Measurements from ENCODE around the gene MBLAC2. TPM values are rescaled to one million over a fixed set of nuclear protein-coding genes. Genes with fewer than 3 reads are reported as not detected.

Gene MBLAC2
- polyA plus RNA-seq, 3 donors: 0.96 to 1.5 (median 1.2) TPM

DNA sequence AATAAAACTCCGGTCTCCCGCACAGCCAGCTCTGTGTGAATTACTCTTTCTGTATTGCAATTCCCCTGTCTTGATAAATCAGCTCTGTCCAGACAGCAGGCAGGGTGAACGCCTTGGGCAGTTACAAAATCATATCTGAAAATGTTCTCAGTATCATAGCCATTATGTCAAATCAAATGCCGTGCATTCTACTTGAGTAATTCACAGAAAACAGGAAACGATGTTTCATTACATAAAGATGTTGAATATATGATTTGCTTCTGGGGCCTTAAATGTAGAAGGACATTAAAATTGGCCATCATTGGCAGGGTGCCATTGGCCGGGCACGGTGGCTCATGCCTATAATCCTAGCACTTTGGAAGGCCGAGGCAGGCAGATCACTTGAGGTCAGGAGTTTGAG, 8.6 kb upstream of the MBLAC2 start:
- peaks cover 0 to 4% (median 0%) of the 10 kb centered on the region in 7 donors for H3K9me3 Mint-ChIP-seq
- H3K79me2 ChIP-seq (ENCODE audit: insufficient read depth, low read length): no peaks in the 10 kb centered on the region

GRCh38 chr5:90480699-90481098, 6.1 kb upstream of the MBLAC2 start:
- Histone ChIP-seq H3K9ac (ENCODE audit: insufficient read depth, low read length, poor library complexity, severe bottlenecking) (no peak overlapping the region), H3K79me2 (ENCODE audit: insufficient read depth, low read length) (no peaks in the 10 kb centered on the region), H3K9me3 (replicated peaks in 1 of 2; ENCODE audit: control insufficient read depth in 1 of 2, insufficient read depth in 1 of 2, low read length in 2 of 2) (no peaks in the 10 kb centered on the region), H3K4me1 (ENCODE audit: control insufficient read depth in 1 of 2, insufficient read depth in 2 of 2, low read length in 2 of 2) (no peaks in the 10 kb centered on the region), H3K4me2 (replicated peaks; ENCODE audit: extremely low read depth, low read length, poor library complexity, severe bottlenecking) (no peak overlapping the region), H3K36me3 (replicated peaks in 1 of 2; ENCODE audit: control insufficient read depth in 1 of 2, insufficient read depth in 2 of 2, low read length in 2 of 2) (no peaks in the 10 kb centered on the region), H4K20me1 (ENCODE audit: insufficient read depth, low read length) (no peaks in the 10 kb centered on the region), H3K27me3 (ENCODE audit: control insufficient read depth in 2 of 2, insufficient read depth in 2 of 2, low read length in 2 of 2) (no peaks in the 10 kb centered on the region), H3K4me3 (replicated peaks in 1 of 3; ENCODE audit: low read depth in 2 of 3, low read length in 3 of 3) (no peak overlapping the region), H2AFZ (ENCODE audit: insufficient read depth, low read depth, low read length, poor library complexity, severe bottlenecking) (no peak overlapping the region), H3K27ac (ENCODE audit: low read depth in 1 of 2, low read length in 2 of 2) (no peak overlapping the region)
- Mint-ChIP-seq H3K4me3 (no peak overlapping the region), H3K27ac (no peak overlapping the region), H3K9me3 (peaks cover 0 to 4% (median 0%) of the 10 kb centered on the region in 7 donors), H3K27me3 (ENCODE audit: low read depth in 3 of 3) (peaks cover under 1 to 5% (median 3%) of the 10 kb centered on the region in 3 donors), H3K4me1 (no peaks in the 10 kb centered on the region), H3K36me3 (no peaks in the 10 kb centered on the region)
- WGBS (ENCODE audit: insufficient coverage): no CpG with 5 or more reads among the region's 1 CpG
- intact Hi-C loops (cut with micrococcal nuclease): no loop called here
- TF ChIP-seq CTCF (IDR thresholded peaks at IDR 0.05): no peak
- DNase-seq: no peak

More for the DNA sequence above, 8.6 kb upstream of the MBLAC2 start:
- TF ChIP-seq CTCF (IDR thresholded peaks at IDR 0.05): no peak
- Histone ChIP-seq H2AFZ (ENCODE audit: insufficient read depth, low read depth, low read length, poor library complexity, severe bottlenecking) (no peak overlapping the region), H3K9ac (ENCODE audit: insufficient read depth, low read length, poor library complexity, severe bottlenecking) (no peak overlapping the region), H4K20me1 (ENCODE audit: insufficient read depth, low read length) (no peaks in the 10 kb centered on the region), H3K4me2 (replicated peaks; ENCODE audit: extremely low read depth, low read length, poor library complexity, severe bottlenecking) (no peak overlapping the region), H3K4me3 (replicated peaks in 1 of 3; ENCODE audit: low read depth in 2 of 3, low read length in 3 of 3) (no peak overlapping the region), H3K27me3 (ENCODE audit: control insufficient read depth in 2 of 2, insufficient read depth in 2 of 2, low read length in 2 of 2) (no peaks in the 10 kb centered on the region), H3K36me3 (replicated peaks in 1 of 2; ENCODE audit: control insufficient read depth in 1 of 2, insufficient read depth in 2 of 2, low read length in 2 of 2) (no peaks in the 10 kb centered on the region), H3K4me1 (ENCODE audit: control insufficient read depth in 1 of 2, insufficient read depth in 2 of 2, low read length in 2 of 2) (no peaks in the 10 kb centered on the region), H3K9me3 (replicated peaks in 1 of 2; ENCODE audit: control insufficient read depth in 1 of 2, insufficient read depth in 1 of 2, low read length in 2 of 2) (no peaks in the 10 kb centered on the region), H3K27ac (ENCODE audit: low read depth in 1 of 2, low read length in 2 of 2) (no peak overlapping the region)
- H3K27me3 Mint-ChIP-seq (ENCODE audit: low read depth in 3 of 3): peaks cover 0 to 5% (median 3%) of the 10 kb centered on the region in 3 donors
- no peaks in the 10 kb centered on the region for H3K4me1 Mint-ChIP-seq
- H3K27ac Mint-ChIP-seq: no peak overlapping the region
- 85% methylated on average over 5 of the region's 8 CpGs for WGBS (ENCODE audit: insufficient coverage)
- H3K4me3 Mint-ChIP-seq: no peak overlapping the region
- no peaks in the 10 kb centered on the region for H3K36me3 Mint-ChIP-seq
- DNase-seq: no peak
- intact Hi-C loops (cut with micrococcal nuclease): no loop called here

All from CD14-positive monocyte (primary cell).